K562 (cell line): ENCODE measurements around the gene NHSL2. TPM values are rescaled to one million over a fixed set of nuclear protein-coding genes. Genes with fewer than 3 reads are reported as not detected.

Source experiments
- ATAC-seq: fragments of 200-7000 bp; cut with Tn5 transposase; 3 replicates; pipeline ENCODE4 v1.9.1; 2020; ENCODE audit warnings: moderate library complexity
- BruUV-seq: library from RNA; stranded (reverse); fragments of 400-500 nt; replicated peaks from 2 replicates; lab custom pipeline; 2021; lab: Mats Ljungman, UMichigan
- CTCF ChIA-PET: fragments of 300-600 bp; formaldehyde crosslinking; extraction: SDS; loops from one replicate; lab custom pipeline; 2021; ENCODE audit warnings: low intra/inter-chr PET ratio; lab: Yijun Ruan, JAX
- POLR2A ChIA-PET: fragments of 300-600, 350-650 bp; sonication (Branson Sonifier 250); formaldehyde crosslinking; extraction: SDS; loops from one replicate; lab custom pipeline; 2021; ENCODE audit warnings: antibody characterized with exemption, inconsistent platforms; lab: Yijun Ruan, JAX
- DNase-seq, 4 experiments: peaks; one replicate each; pipeline versions ENCODE4 v3.0.0 to v3.0.0-alpha.2; 2011 to 2018; ENCODE audit warnings: low spot score in 3 of 4, mixed read lengths in 3 of 4; ENCODE audit errors: extremely low read depth in 1 of 4
- FAIRE-seq: peaks from 2 replicates; lab custom pipeline; 2011; peaks lifted over from hg19 to GRCh38; lab: Jason Lieb, UNC
- H2AFZ ChIP-seq: 2 replicates; pipeline ENCODE4 v1.6.0; 2011; ENCODE audit warnings: low read depth, low read length, control low read depth, inconsistent platforms
- H3K27ac ChIP-seq: fragments of 200-600 bp; 3 replicates; pipeline ENCODE4 v1.8.0; 2011; ENCODE audit warnings: low read depth, mild to moderate bottlenecking, control low read depth, inconsistent platforms, low read length, moderate library complexity, mixed read lengths; ENCODE audit errors: extremely low read depth
- H3K27me3 ChIP-seq, 2 experiments: fragments of 300-600 bp in 1 of 2; 2 replicates in 1 of 2; 3 replicates in 1 of 2; pipeline versions ENCODE4 v1.6.0 to v1.8.0; 2011; ENCODE audit warnings: inconsistent platforms in 2 of 2, low read length in 2 of 2, mild to moderate bottlenecking in 1 of 2, mixed read lengths in 1 of 2, moderate library complexity in 1 of 2; ENCODE audit not compliant: control insufficient read depth in 2 of 2, insufficient read depth in 2 of 2
- H3K36me3 ChIP-seq: fragments of 300-600 bp; 3 replicates; pipeline ENCODE4 v1.8.0; 2011; ENCODE audit warnings: mild to moderate bottlenecking, low read length, inconsistent platforms; ENCODE audit not compliant: control insufficient read depth, insufficient read depth
- H3K4me1 ChIP-seq, 2 experiments: fragments of 200-600 bp in 1 of 2; replicated peaks in 1 of 2; 2 replicates in 1 of 2; 3 replicates in 1 of 2; pipeline versions ENCODE4 v1.5.1 to v1.8.0; 2011; ENCODE audit warnings: inconsistent platforms in 2 of 2, low read length in 2 of 2, mild to moderate bottlenecking in 1 of 2, mixed read lengths in 1 of 2, moderate library complexity in 1 of 2; ENCODE audit not compliant: control insufficient read depth in 2 of 2, insufficient read depth in 2 of 2
- H3K4me2 ChIP-seq: 2 replicates; pipeline ENCODE4 v1.6.1; 2011; ENCODE audit warnings: low read length, control low read depth, inconsistent platforms, mixed read lengths; ENCODE audit not compliant: insufficient read depth
- H3K4me3 ChIP-seq: fragments of 200-600 bp; sonication (generic), shearing (Covaris generic); 2 replicates; pipeline ENCODE4 v1.5.1; 2016; ENCODE audit warnings: control low read depth, inconsistent platforms
- H3K79me2 ChIP-seq: fragments of 200-600 bp; 3 replicates; pipeline ENCODE4 v1.8.0; 2011; ENCODE audit warnings: low read length, inconsistent platforms; ENCODE audit not compliant: control insufficient read depth, insufficient read depth
- H3K9ac ChIP-seq, 2 experiments: 2 replicates each; pipeline versions ENCODE4 v1.6.0 to v1.6.1; 2011; ENCODE audit warnings: low read depth in 2 of 2, low read length in 2 of 2, control low read depth in 1 of 2, inconsistent platforms in 1 of 2, mild to moderate bottlenecking in 1 of 2, mixed read lengths in 1 of 2; ENCODE audit not compliant: insufficient read depth in 1 of 2
- H3K9me1 ChIP-seq: one replicate; pipeline ENCODE4 v1.6.0; 2011; ENCODE audit warnings: inconsistent platforms, mild to moderate bottlenecking, low read length, moderate library complexity; ENCODE audit not compliant: control insufficient read depth, insufficient read depth
- H3K9me3 ChIP-seq: replicated peaks from 2 replicates; pipeline ENCODE4 v1.5.1; 2011; ENCODE audit warnings: low read depth, low read length, inconsistent platforms; ENCODE audit not compliant: control insufficient read depth, insufficient read depth
- H4K20me1 ChIP-seq: replicated peaks from 2 replicates; pipeline ENCODE4 v1.6.1; 2011; ENCODE audit warnings: low read length, inconsistent platforms, mixed read lengths; ENCODE audit not compliant: control insufficient read depth, insufficient read depth
- DPF2 ChIP-seq: fragments of 450-650 bp; IDR thresholded peaks from 2 replicates; pipeline ENCODE4 v1.6.1; 2016
- GATAD2A ChIP-seq: fragments of 450-650 bp; IDR thresholded peaks from 2 replicates; pipeline ENCODE4 v1.6.1; 2017
- HDAC2 ChIP-seq: fragments of 450-650 bp; IDR thresholded peaks from 2 replicates; pipeline ENCODE4 v1.6.1; 2016; ENCODE audit warnings: mild to moderate bottlenecking
- HDAC3 ChIP-seq: fragments of 450-650 bp; IDR thresholded peaks from 2 replicates; pipeline ENCODE4 v1.6.1; 2018; ENCODE audit warnings: borderline replicate concordance, mild to moderate bottlenecking, moderate library complexity; ENCODE audit not compliant: partially characterized antibody
- ILF3 ChIP-seq: fragments of 450-650 bp; IDR thresholded peaks from 2 replicates; pipeline ENCODE4 v1.6.1; 2018; ENCODE audit warnings: antibody characterized with exemption, mild to moderate bottlenecking, moderate library complexity, borderline replicate concordance
- MCM5 ChIP-seq: fragments of 450-650 bp; IDR thresholded peaks from 2 replicates; pipeline ENCODE4 v1.6.1; 2016; ENCODE audit warnings: low read depth
- NBN ChIP-seq: fragments of 450-650 bp; IDR thresholded peaks from 2 replicates; pipeline ENCODE4 v1.6.1; 2016; ENCODE audit warnings: low read depth, mild to moderate bottlenecking
- NCOR1 ChIP-seq: fragments of 450-650 bp; IDR thresholded peaks from 2 replicates; pipeline ENCODE4 v1.6.1; 2016; ENCODE audit warnings: mild to moderate bottlenecking, moderate library complexity
- SAFB ChIP-seq: fragments of 200-400 bp; formaldehyde crosslinking; IDR thresholded peaks from 2 replicates; pipeline ENCODE4 v1.6.1; 2017; ENCODE audit warnings: low read depth, low read length, borderline replicate concordance
- ZKSCAN3 ChIP-seq: fragments of 250-450 bp; sonication (Bioruptor Pico); IDR thresholded peaks from 2 replicates; pipeline ENCODE4 v1.4.0; 2020
- ZNF12 ChIP-seq: sonication (generic); formaldehyde crosslinking; IDR thresholded peaks from 2 replicates; pipeline ENCODE4 v1.4.0; 2020; ENCODE audit warnings: mild to moderate bottlenecking, missing genetic modification reagents
- ZNF561 ChIP-seq: fragments of 450-650 bp; formaldehyde crosslinking; conservative IDR thresholded peaks from 2 replicates; pipeline ENCODE4 v1.4.0; 2020; ENCODE audit warnings: mild to moderate bottlenecking, moderate library complexity
- WGBS: fragments of 100-300 bp; shearing (Covaris generic); methylation state at CpG from one replicate; pipeline ENCODE4 v1.1.6; 2016; ENCODE audit warnings: low coverage, mixed read lengths; ENCODE audit not compliant: insufficient coverage; ENCODE audit errors: missing lambda C conversion rate; 5-methylcytosine and 5-hydroxymethylcytosine counted together
- in situ Hi-C: fragments of 300-500 bp; cut with MboI; formaldehyde crosslinking; loops from 4 replicates; pipeline ENCODE4 v1.15.0; 2018; ENCODE audit warnings: inconsistent platforms, mixed read lengths
- intact Hi-C: fragments of 100-400 bp; cut with micrococcal nuclease; formaldehyde crosslinking; loops from 2 replicates; pipeline ENCODE4 v1.14.2; 2022
- polyA plus RNA-seq, 8 experiments: library from polyadenylated mRNA; depleted of rRNA in 4 of 8; stranded (reverse) in 5 of 8; unstranded in 3 of 8; fragments of >200 nt; fragmentation: Nextera tagmentation in 2 of 8; fragmentation: Illumina TruSeq in 1 of 8; extraction: Ambion mirVana in 2 of 8; extraction: Trizol in 1 of 8; gene quantifications; 2 replicates each; pipeline versions ENCODE4 v1.2.1 to v1.2.3, GENCODE V29; 2011 to 2014; ENCODE audit warnings: inconsistent platforms in 1 of 8, missing spikeins in 1 of 8
- total RNA-seq, 7 experiments: library from RNA; depleted of rRNA in 6 of 7; stranded (reverse); fragments of >200 nt in 6 of 7; fragmentation: Illumina TruSeq in 2 of 7; extraction: Trizol in 2 of 7; gene quantifications; 2 replicates each; pipeline versions ENCODE4 v1.2.1 to v1.2.3, GENCODE V29; 2011 to 2021; ENCODE audit warnings: low replicate concordance in 1 of 7
- TF ChIP-seq, protein P1 (sequence below): fragments of 250-450 bp; sonication (Bioruptor Pico); IDR thresholded peaks from 2 replicates; pipeline ENCODE4 v1.8.0; 2022; ENCODE audit warnings: moderate library complexity, mild to moderate bottlenecking, inconsistent platforms
- TF ChIP-seq, protein P2 (sequence below): sonication (generic); formaldehyde crosslinking; IDR thresholded peaks from 2 replicates; pipeline ENCODE4 v1.8.0; 2022; ENCODE audit warnings: mild to moderate bottlenecking, missing genetic modification reagents
- TF ChIP-seq, protein P3 (sequence below), 2 experiments: fragments of 450-650 bp in 1 of 2; sonication (generic) in 1 of 2; formaldehyde crosslinking; conservative IDR thresholded peaks; 2 replicates each; pipeline versions ENCODE4 v1.4.0 to v1.8.1; 2020 to 2022; ENCODE audit warnings: mild to moderate bottlenecking in 1 of 2, missing genetic modification reagents in 1 of 2

NHSL2 gene
- total and polyA plus RNA-seq, 9 of the 15 experiments (the other 6 are each of a cell fraction or from before 2014, with no cell fraction given), result 0.02 TPM; not detected in 8

DNA sequence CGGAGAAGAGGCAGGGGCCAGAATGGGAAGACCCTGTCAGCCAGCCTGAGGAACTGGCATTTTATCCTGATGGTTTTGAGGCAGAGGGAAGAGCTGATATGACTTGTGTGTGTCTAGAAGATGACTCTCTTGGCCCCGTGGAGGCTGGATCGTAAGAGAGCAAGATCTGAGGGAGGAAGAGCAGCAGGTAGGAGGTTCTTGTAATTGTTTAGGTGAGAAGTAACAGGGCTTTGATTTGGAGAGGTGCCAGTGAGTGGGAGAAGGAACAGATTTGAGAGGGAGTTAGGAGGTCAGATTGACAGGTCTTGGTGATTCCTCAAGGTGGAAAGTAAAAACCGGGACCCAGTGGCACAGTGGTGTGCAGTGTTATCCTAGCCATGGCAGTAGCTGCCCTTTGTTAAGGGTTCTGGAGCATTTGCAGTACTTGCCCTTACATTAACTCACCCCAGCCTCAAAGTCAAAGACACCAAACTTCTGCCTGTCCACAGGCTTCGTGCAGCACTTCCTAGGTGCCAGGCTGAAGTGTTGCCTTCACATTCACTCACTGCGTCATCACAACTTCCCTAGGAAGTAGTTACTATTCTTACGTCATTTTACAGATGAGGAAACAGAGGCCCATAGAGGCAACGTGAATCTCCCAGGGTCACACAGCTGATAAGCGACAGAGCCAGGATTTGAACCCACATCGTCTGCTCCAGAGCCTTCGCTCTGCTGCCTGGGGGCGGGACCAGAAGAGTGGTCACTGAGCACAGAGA is 197.4 kb downstream of the NHSL2 start:
- intact Hi-C loops, result no loop called here
- Histone ChIP-seq H3K9me3 (no peaks in the 10 kb centered on the region; the same call in 1 of the 2 replicates), H2AFZ (no peak overlapping the region)
- FAIRE-seq, result no peak
- in situ Hi-C loops, result no loop called here
- 3% methylated on average over 10 of the region's 12 CpGs for WGBS
- no peak for TF ChIP-seq ZNF561 (CRISPR knock-in tag)
- TF ChIP-seq ZKSCAN3 (CRISPR knock-in tag), result no peak
- no peak for TF ChIP-seq ZNF12 (CRISPR knock-in tag)
- TF ChIP-seq, protein P1, sequence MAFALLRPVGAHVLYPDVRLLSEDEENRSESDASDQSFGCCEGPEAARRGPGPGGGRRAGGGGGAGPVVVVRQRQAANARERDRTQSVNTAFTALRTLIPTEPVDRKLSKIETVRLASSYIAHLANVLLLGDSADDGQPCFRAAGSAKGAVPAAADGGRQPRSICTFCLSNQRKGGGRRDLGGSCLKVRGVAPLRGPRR (CRISPR knock-in tag), result no peak
- TF ChIP-seq GATAD2A, result no peak
- TF ChIP-seq NBN, result no peak
- TF ChIP-seq HDAC3, result no peak
- TF ChIP-seq, protein P2, sequence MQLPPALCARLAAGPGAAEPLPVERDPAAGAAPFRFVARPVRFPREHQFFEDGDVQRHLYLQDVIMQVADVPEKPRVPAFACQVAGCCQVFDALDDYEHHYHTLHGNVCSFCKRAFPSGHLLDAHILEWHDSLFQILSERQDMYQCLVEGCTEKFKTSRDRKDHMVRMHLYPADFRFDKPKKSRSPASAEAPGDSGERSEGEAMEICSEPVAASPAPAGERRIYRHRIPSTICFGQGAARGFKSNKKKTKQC, result no peak
- no peak for TF ChIP-seq DPF2
- no peak for TF ChIP-seq HDAC2
- TF ChIP-seq SAFB, result no peak
- TF ChIP-seq ILF3, result no peak
- TF ChIP-seq MCM5, result no peak
- no peak for TF ChIP-seq NCOR1
- TF ChIP-seq, protein P3, sequence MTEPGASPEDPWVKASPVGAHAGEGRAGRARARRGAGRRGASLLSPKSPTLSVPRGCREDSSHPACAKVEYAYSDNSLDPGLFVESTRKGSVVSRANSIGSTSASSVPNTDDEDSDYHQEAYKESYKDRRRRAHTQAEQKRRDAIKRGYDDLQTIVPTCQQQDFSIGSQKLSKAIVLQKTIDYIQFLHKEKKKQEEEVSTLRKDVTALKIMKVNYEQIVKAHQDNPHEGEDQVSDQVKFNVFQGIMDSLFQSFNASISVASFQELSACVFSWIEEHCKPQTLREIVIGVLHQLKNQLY (CRISPR knock-in tag; conservative IDR thresholded peaks at IDR 0.05), result no peak
- TF ChIP-seq, all 486 proteins: peak for 0
- ATAC-seq (no peak), DNase-seq (no peak)
- Histone ChIP-seq H3K27me3 (peaks cover 0 to 50% of the 10 kb centered on the region in 2 experiments; a peak in 2 of 5 replicates), H3K9me1 (no peaks in the 10 kb centered on the region), H3K27ac (no peak overlapping the region), H3K36me3 (no peaks in the 10 kb centered on the region), H3K9ac (no peak overlapping the region), H3K4me1 (no peaks in the 10 kb centered on the region), H3K79me2 (no peaks in the 10 kb centered on the region), H4K20me1 (no peaks in the 10 kb centered on the region), H3K4me2 (no peak overlapping the region), H3K4me3 (no peak overlapping the region)
- BruUV-seq, result no TSS peak
- ChIA-PET POLR2A (no interaction called here), CTCF (no interaction called here)
